C4-2B (cell line): ENCODE results near the gene ATRNL1.

Experiments used
- H3K27ac ChIP-seq: fragments of 450-650 bp; 2 replicates; pipeline ENCODE4 v1.5.1; 2017
- CTCF ChIP-seq: fragments of 450-650 bp; conservative IDR thresholded peaks from 2 replicates; pipeline ENCODE4 v1.5.1; 2017; ENCODE audit warnings: mild to moderate bottlenecking
- ZFX ChIP-seq: fragments of 450-650 bp; IDR thresholded peaks from 2 replicates; pipeline ENCODE4 v1.6.1; 2017

The ATRNL1 gene

GRCh38 chr10:115977855-115978254, 884.7 kb downstream of the ATRNL1 start:
- H3K27ac ChIP-seq = no peak overlapping the region
- TF ChIP-seq ZFX (no peak), CTCF (no peak)

GRCh38 chr10:115979576-115979975, 886.4 kb downstream of the ATRNL1 start:
- TF ChIP-seq CTCF (no peak), ZFX (no peak)
- H3K27ac ChIP-seq = no peak overlapping the region

GRCh38 chr10:115980470-115980869, 887.3 kb downstream of the ATRNL1 start:
- H3K27ac ChIP-seq = no peak overlapping the region
- no peak for TF ChIP-seq CTCF
- TF ChIP-seq ZFX = no peak

- no peak overlapping the region for H3K27ac ChIP-seq
- TF ChIP-seq CTCF (no peak), ZFX (no peak)
Measured at GRCh38 chr10:115981081-115981480, 887.9 kb downstream of the ATRNL1 start.

GRCh38 chr10:115982076-115982475, 888.9 kb downstream of the ATRNL1 start:
- TF ChIP-seq ZFX (no peak), CTCF (no peak)
- H3K27ac ChIP-seq = no peak overlapping the region

- TF ChIP-seq CTCF = no peak
- TF ChIP-seq ZFX = no peak
- H3K27ac ChIP-seq = no peak overlapping the region
Measured at GRCh38 chr10:115982526-115982925, 889.4 kb downstream of the ATRNL1 start.

- no peak overlapping the region for H3K27ac ChIP-seq
- TF ChIP-seq CTCF (no peak), ZFX (no peak)
Measured at GRCh38 chr10:115985786-115986185, 892.6 kb downstream of the ATRNL1 start.
